Thoracic aorta endothelial cell (primary cell): ENCODE measurements around the gene PAGE2. TPM values are rescaled to one million over a fixed set of nuclear protein-coding genes. Genes with fewer than 3 reads are reported as not detected.

Experiments
- total RNA-seq: library from RNA; depleted of rRNA; stranded (reverse); fragments of >200 nt; gene quantifications from 2 replicates; pipeline ENCODE4 v1.2.3, GENCODE V29; 2012

The PAGE2 gene, protein sequence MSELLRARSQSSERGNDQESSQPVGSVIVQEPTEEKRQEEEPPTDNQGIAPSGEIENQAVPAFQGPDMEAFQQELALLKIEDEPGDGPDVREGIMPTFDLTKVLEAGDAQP
- total RNA-seq, result not detected in 2 replicates

DNA sequence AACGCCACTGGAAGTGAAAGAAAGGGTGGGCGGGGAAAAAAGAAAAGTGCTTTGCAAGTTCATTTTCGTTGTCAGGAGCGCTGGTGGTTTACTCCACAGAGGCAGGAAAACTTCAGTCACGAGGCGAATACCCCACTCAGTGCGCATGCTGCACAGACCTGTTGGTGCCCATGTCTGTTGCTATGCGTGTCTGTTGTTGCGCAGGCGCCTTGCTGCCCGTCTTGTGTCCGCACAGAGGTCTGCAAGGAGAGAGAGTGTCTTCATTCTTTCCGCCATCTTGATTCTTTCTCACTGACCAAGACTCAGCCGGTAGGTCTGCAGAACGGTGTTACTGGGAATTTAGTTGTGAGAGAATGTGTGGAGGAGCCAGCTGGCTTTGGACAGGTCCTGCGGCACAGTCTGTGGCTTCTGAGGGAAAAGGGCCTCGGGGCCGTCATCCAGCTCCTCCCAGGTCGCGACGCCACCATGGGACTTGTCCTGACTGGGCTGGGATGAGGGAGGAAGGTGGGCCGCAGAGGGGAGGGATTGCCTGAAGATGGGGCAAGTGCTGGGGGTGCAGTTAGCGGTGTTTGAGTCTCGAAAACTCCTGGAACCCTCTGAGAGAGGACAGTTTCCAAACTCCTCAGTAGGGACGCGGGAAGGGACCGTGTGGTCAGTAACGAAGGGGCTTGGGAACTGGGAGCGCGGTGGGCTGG, at the start of gene PAGE2:
PAGE2 (plus strand) TSS at position 224 of the 695 bp plus-strand sequence. CDS start 1,003 bp downstream, outside the sequence.

GRCh38 chrX:55074851-55075467, 13.9 kb upstream of the PAGE2 start, which contains the start of gene PAGE2B:
PAGE2B (plus strand) TSS chrX:55075030; CDS start chrX:55076042, 1,012 bp downstream.

Other genes with a start within 250 kb of the PAGE2 start
- gene TRO, start 168.2 kb upstream of the PAGE2 start, total RNA-seq, result 2.0 and 2.5 TPM in 2 replicates
- 0.07 TPM in 1 of 2 replicates, not detected in the other for gene PFKFB1, start 94.8 kb upstream of the PAGE2 start, total RNA-seq
- gene APEX2, start 88.7 kb upstream of the PAGE2 start, total RNA-seq, result 12.1 and 14.6 TPM in 2 replicates
- not detected in 2 replicates for gene ALAS2, start 58.0 kb upstream of the PAGE2 start, total RNA-seq
- not detected in 2 replicates for gene PAGE2B, start 14.0 kb upstream of the PAGE2 start, total RNA-seq
- gene PAGE5, start 131.3 kb downstream of the PAGE2 start, total RNA-seq, result not detected in 2 replicates
- not detected in 2 replicates for gene PAGE3, start 175.9 kb downstream of the PAGE2 start, total RNA-seq